Duodenal mucosa (tissue), 2 donors: ENCODE measurements around the gene TMCC1.
"Not testable (repeated sequence)": the region's sequence is repeated elsewhere in the genome, so short reads cannot be mapped to it uniquely, and the experiment has no call there.

Experiments
- H3K27ac ChIP-seq: one replicate; pipeline ENCODE4 v1.7.0; 2013; ENCODE audit warnings: low read depth, low read length
- H3K27me3 ChIP-seq, 2 donors: one replicate each; pipeline ENCODE4 v1.7.0; 2013; ENCODE audit warnings: low read length in 2 of 2, control low read depth in 1 of 2; ENCODE audit not compliant: insufficient read depth in 2 of 2, control insufficient read depth in 1 of 2
- H3K36me3 ChIP-seq, 2 donors: one replicate each; pipeline ENCODE4 v1.7.0; 2013; ENCODE audit warnings: low read length in 2 of 2, control low read depth in 1 of 2; ENCODE audit not compliant: insufficient read depth in 2 of 2, control insufficient read depth in 1 of 2
- H3K4me1 ChIP-seq, 2 donors: one replicate each; pipeline ENCODE4 v1.7.0; 2013; ENCODE audit warnings: low read length in 2 of 2, control low read depth in 1 of 2; ENCODE audit not compliant: insufficient read depth in 2 of 2, control insufficient read depth in 1 of 2
- H3K4me3 ChIP-seq, 2 donors: one replicate each; pipeline ENCODE4 v1.7.0; 2013; ENCODE audit warnings: low read length in 2 of 2, low read depth in 1 of 2
- H3K9ac ChIP-seq, 2 donors: one replicate each; pipeline ENCODE4 v1.7.0; 2013; ENCODE audit warnings: low read length in 2 of 2, low read depth in 1 of 2
- H3K9me3 ChIP-seq, 2 donors: one replicate each; pipeline ENCODE4 v1.7.0; 2013; ENCODE audit warnings: low read length in 2 of 2, control low read depth in 1 of 2; ENCODE audit not compliant: control insufficient read depth in 1 of 2

Gene TMCC1

DNA sequence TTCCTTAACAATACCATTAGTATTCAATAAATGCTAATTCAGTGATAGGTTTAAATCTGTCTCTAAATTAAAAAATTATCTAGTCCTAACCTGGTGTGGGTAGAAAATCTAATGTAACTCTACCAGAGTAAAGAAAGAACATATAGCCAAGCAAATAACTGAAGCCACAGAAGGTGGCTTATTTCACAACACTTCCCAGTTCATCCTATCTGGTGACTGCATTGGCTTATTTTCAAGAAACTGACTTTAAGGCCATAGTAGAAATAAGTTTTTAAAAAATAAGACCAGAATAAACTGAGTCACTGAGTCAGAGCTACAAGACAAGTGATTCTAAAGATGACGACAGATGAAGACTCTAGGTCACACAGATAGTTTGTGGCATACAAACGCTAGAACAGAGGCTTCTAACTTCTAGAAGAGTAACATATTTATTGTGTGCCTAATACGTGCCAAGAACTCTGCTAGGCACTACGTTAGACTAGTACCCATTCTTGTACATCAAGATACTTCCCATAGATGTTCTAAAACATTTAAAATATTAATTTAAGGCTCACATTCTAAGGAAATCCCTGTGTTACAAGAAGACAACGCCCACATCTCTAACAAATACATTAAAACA is 25.9 kb downstream of the TMCC1 start:
- Histone ChIP-seq H3K4me1 (no peaks in the 10 kb centered on the region), H3K9me3 (no peaks in the 10 kb centered on the region), H3K27me3 (no peaks in the 10 kb centered on the region), H3K9ac (no peak overlapping the region), H3K27ac (no peak overlapping the region), H3K36me3 (peaks cover 0 to 6% of the 10 kb centered on the region in 2 donors), H3K4me3 (no peak overlapping the region)

DNA sequence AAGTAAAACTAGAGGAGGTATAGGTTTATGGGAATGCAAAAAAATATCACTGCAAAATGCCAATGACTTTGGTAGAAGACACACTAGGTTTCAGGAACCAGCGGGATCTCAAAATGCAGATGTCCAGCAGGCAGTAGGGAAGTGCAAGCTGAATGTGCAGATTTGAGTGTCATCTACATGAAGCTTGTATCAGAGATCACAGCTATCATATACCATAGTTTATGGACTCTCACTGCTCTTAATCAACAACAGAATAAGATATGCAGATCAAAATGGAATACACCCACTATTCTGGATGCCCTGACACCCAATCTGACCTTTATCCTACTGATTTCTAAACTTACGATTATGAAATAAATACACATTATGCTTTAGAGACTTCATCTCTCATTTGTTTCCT is 27.7 kb downstream of the TMCC1 start:
- H3K36me3 ChIP-seq: peaks cover 0 to 6% of the 10 kb centered on the region in 2 donors
- H3K4me1 ChIP-seq: no peaks in the 10 kb centered on the region
- no peak overlapping the region for H3K27ac ChIP-seq
- no peaks in the 10 kb centered on the region for H3K9me3 ChIP-seq
- H3K4me3 ChIP-seq: no peak overlapping the region
- H3K9ac ChIP-seq: no peak overlapping the region
- H3K27me3 ChIP-seq: no peaks in the 10 kb centered on the region

GRCh38 chr3:129864519-129864918 is 29.0 kb downstream of the TMCC1 start:
- no peaks in the 10 kb centered on the region for H3K4me1 ChIP-seq
- H3K36me3 ChIP-seq: peaks cover 0 to 4% of the 10 kb centered on the region in 2 donors
- no peaks in the 10 kb centered on the region for H3K27me3 ChIP-seq
- H3K9me3 ChIP-seq: no peaks in the 10 kb centered on the region
- no peak overlapping the region for H3K4me3 ChIP-seq
- H3K9ac ChIP-seq: no peak overlapping the region
- no peak overlapping the region for H3K27ac ChIP-seq

DNA sequence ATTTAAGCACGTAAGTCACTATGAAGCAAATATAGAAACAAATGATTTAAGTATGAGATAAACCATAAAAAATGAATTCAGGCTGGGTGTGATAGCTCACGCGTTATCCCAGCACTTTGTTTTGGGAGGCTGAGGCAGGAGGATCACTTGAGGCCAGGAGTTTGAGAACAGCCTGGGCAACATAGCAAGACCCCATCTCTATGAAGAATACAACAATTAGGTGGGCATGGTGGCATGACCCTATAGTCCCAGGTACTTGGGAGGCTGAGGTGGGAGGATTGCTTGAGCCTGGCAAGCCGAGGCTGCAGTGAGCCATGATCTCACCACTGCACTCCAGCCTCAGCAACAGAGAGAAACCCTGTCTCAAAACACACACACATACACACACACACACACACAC is 34.2 kb downstream of the TMCC1 start:
- Histone ChIP-seq H3K36me3 (no peaks in the 10 kb centered on the region), H3K9me3 (no peaks in the 10 kb centered on the region), H3K9ac (no peak overlapping the region), H3K4me1 (peaks cover 0 to 14% of the 10 kb centered on the region in 2 donors), H3K27ac (no peak overlapping the region), H3K4me3 (no peak overlapping the region), H3K27me3 (no peaks in the 10 kb centered on the region)

DNA sequence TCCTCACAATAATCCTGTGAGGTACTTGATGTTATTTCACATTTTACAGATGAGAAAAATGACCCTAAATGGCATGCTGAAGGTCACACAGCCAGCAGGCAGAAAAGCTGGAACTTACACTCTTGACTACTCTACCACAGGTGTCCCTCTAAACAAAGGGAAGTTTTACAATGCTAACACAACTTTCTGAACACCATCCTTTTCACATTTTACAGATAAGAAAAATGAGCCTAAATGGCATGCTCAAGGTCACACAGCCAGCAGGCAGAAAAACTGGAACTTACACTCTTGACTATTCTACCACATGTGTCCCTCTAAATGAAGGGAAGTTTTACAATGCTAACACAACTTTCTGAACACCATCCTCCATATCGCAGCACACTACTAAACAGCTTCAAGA is 35.6 kb downstream of the TMCC1 start:
- H3K9me3 ChIP-seq: no peaks in the 10 kb centered on the region
- H3K4me1 ChIP-seq: peaks cover 0 to 14% of the 10 kb centered on the region in 2 donors
- no peak overlapping the region for H3K9ac ChIP-seq
- no peak overlapping the region for H3K27ac ChIP-seq
- no peaks in the 10 kb centered on the region for H3K27me3 ChIP-seq
- H3K36me3 ChIP-seq: no peaks in the 10 kb centered on the region
- no peak overlapping the region for H3K4me3 ChIP-seq

DNA sequence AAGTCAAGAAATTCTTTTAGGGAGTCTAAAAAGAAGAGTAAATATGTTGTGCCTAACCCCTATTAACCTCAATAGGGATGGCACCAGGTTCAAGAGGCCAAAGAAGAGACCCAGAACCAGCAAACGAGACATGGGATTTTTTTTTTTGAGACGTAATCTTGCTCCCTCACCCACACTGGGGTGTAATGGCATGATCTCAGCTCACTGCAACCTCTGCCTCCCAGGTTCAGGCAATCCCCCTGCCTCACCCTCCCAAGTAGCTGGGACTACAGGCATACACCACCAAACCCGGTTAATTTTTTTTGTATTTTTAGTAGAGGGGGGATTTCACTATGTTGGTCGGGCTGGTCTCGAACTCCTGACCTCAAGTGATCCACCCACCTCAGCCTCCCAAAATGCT is 36.7 kb downstream of the TMCC1 start:
- not testable (repeated sequence) for H3K27ac ChIP-seq, H3K9me3 ChIP-seq, H3K27me3 ChIP-seq, H3K4me3 ChIP-seq, H3K36me3 ChIP-seq, H3K9ac ChIP-seq
- peaks cover 0 to 14% of the 10 kb centered on the region in 2 donors for H3K4me1 ChIP-seq

- peaks cover 0 to 14% of the 10 kb centered on the region in 2 donors for H3K4me1 ChIP-seq
- H3K36me3 ChIP-seq: no peaks in the 10 kb centered on the region
- no peak overlapping the region for H3K27ac ChIP-seq
- no peak overlapping the region for H3K9ac ChIP-seq
- no peaks in the 10 kb centered on the region for H3K9me3 ChIP-seq
- no peak overlapping the region for H3K4me3 ChIP-seq
- no peaks in the 10 kb centered on the region for H3K27me3 ChIP-seq
These were observed 37.6 kb downstream of the TMCC1 start for GRCh38 chr3:129855832-129856419.

DNA sequence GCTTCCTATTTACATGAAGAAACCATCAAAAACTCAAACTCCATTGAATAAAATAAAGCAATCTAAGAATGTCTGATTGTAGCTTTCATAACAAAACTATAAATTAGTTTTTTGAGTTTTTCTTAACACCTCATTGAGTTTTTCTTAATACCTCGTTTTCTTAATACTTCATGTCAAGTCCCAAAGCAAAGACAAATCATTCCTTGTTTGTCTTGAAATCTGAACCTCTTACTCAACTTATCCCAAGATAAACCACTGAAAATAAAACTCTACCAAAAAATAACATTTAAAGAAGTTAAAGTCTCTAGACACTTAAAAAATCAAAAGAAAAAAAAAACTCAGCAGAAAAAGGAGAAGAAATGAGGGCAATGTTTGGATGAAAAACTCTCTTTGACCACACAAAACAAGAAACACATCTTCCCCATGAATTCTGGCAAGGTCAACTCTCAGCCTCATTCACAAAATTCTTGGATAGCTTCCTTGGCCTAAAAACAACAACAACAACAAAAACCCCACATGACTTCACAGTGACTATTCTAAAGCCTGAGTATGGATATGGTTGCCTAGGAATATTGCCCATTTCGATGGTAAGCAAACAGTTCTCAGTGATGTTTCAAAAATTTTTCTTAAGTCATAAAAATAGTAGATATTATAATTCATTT is 38.2 kb downstream of the TMCC1 start:
- Histone ChIP-seq H3K27me3 (no peaks in the 10 kb centered on the region), H3K9me3 (no peaks in the 10 kb centered on the region), H3K36me3 (no peaks in the 10 kb centered on the region), H3K9ac (no peak overlapping the region), H3K4me1 (peaks cover 0 to 14% of the 10 kb centered on the region in 2 donors), H3K27ac (no peak overlapping the region), H3K4me3 (no peak overlapping the region)

- Histone ChIP-seq H3K36me3 (no peaks in the 10 kb centered on the region), H3K9me3 (no peaks in the 10 kb centered on the region), H3K27me3 (no peaks in the 10 kb centered on the region), H3K9ac (no peak overlapping the region), H3K27ac (no peak overlapping the region), H3K4me1 (peaks cover 0 to 14% of the 10 kb centered on the region in 2 donors), H3K4me3 (no peak overlapping the region)
These were observed 39.1 kb downstream of the TMCC1 start for GRCh38 chr3:129854460-129854859.

- peaks cover 0 to 4% of the 10 kb centered on the region in 2 donors for H3K36me3 ChIP-seq
- H3K27me3 ChIP-seq: no peaks in the 10 kb centered on the region
- H3K4me3 ChIP-seq: no peak overlapping the region
- no peaks in the 10 kb centered on the region for H3K9me3 ChIP-seq
- no peak overlapping the region for H3K27ac ChIP-seq
- no peaks in the 10 kb centered on the region for H3K4me1 ChIP-seq
- H3K9ac ChIP-seq: no peak overlapping the region
These were observed 47.6 kb downstream of the TMCC1 start for GRCh38 chr3:129845956-129846355.
